CD4-positive, alpha-beta T cell treated with Interferon alpha-2 for 1 hour (primary cell): ENCODE results near the gene FHIT.

Experiments
- DNase-seq, 2 donors: peaks; one replicate each; pipeline ENCODE4 v3.0.0-alpha.2; 2020 to 2022

Gene FHIT

DNA sequence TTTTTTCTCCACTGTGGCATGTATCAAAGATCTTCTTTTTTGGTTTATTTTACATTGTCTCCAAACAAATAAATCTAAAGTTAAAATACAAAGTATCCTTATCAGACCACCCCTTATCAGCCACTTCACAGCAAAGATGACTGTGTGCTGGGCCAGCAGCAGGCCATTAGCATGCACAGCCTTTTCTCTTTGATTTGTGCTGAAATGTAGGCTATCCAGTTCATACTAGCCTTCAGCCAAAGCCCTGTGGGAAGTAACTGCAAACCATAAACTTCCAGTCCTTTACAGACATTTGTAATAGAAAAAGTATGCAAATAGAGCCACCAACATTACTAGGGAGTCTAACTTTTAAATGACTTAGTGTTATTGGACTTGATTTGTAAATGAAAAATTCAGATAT is 816.3 kb downstream of the FHIT start:
- no peak for DNase-seq

GRCh38 chr3:60434323-60434722 is 816.9 kb downstream of the FHIT start:
- DNase-seq, result no peak

DNA sequence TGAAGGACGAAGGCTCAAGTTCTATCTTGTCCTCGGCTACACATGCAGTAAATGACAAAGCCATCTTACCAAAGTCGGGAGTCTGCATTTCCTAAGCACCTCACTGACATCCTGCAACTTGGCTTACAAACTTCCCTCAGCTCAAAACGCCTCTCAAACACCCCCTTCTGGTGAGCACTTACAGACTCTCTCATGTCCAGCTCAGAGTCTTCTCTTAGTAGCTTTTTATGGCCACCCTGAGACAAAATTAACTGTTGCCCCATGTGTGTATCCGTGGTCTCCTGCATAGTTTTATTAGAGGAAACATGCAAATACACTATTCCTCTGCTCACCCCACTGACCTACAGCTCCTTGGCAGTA is 819.7 kb downstream of the FHIT start:
- peak in 1 of 2 donors; percentile 15 for DNase-seq

- DNase-seq, result no peak
Observed at GRCh38 chr3:60430205-60430604, 821.0 kb downstream of the FHIT start.

DNA sequence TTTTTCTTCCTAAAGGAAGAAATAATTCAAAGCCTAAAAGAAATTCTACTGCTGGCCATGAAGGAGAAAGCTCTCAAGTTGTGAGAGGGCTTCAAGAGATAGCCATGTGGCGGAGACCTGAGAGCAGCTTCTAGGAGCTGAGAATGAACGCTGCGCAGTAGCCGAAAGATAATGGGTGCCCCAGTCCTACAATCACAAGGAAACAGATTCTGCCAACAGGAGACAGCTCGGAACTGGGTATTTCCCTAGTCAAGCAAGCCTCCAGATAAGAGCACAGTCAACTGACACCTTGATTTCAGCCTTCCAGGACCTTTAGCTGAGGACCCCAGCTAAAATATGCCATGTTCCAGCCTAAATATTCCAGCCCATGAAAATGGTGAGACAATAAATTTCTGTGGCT is 824.1 kb downstream of the FHIT start:
- no peak for DNase-seq

- DNase-seq, result no peak
Observed at GRCh38 chr3:60424942-60425341, 826.3 kb downstream of the FHIT start.

DNA sequence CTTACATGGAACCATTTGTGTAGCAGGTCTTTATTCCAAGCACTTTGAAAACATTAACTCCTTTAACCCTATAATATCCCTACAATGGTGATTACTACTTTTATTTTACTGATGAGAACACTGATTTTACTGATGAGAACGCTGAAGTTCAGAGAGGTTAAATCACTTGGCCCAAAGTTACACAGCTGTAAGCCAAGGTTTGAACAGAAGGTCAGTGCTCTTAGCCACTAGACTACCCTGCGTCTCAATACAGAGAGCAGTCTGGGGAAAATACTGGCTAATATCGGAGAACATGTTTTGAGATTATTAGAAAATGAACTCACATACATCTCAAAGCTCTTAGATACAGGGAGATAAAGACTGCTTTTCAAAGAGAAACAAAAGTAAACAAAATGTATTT is 827.2 kb downstream of the FHIT start:
- DNase-seq, result no peak

GRCh38 chr3:60423556-60423955 is 827.7 kb downstream of the FHIT start:
- DNase-seq, result no peak

DNA sequence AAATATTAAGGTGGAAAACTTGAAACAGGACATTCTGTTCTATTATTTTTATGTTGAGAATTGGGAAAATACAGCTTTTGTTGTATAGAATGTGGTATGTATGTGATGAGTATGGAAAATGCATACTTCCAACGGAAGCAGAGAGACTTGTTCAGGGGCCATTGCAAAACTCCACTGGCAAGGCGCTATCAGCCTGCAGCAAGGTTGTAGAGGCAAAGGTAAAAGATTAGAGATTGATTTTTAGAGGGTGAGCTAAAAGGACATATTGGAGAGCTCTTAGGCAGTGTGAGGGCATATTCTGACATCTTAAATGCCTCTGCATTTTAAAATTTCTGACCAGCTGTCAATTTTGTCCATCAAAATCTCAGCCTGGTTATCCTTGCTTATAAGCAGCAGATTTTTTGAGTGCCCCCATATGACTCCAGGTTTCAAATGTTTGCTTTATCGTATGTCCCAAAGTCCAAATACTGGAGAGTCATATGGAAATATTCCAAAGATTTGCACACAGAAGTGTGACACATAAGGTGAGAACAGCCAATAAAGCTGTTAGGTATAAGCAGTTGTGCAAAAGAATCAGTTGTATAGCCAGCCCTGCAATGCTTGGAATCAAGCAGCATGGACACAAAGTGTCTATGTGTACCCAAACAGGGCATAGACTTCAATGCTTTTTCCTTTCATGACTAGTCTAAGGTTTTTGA is 829.4 kb downstream of the FHIT start:
- DNase-seq, result no peak

GRCh38 chr3:60417576-60417975 is 833.7 kb downstream of the FHIT start:
- no peak for DNase-seq

- DNase-seq, result no peak
Observed at GRCh38 chr3:60414011-60414410, 837.2 kb downstream of the FHIT start.

GRCh38 chr3:60413551-60413950 is 837.7 kb downstream of the FHIT start:
- no peak for DNase-seq

GRCh38 chr3:60403866-60404265 is 847.4 kb downstream of the FHIT start:
- DNase-seq, result no peak

GRCh38 chr3:60402931-60403330 is 848.3 kb downstream of the FHIT start:
- no peak for DNase-seq

- DNase-seq, result no peak
Observed at GRCh38 chr3:60399861-60400845, 851.1 kb downstream of the FHIT start.

DNA sequence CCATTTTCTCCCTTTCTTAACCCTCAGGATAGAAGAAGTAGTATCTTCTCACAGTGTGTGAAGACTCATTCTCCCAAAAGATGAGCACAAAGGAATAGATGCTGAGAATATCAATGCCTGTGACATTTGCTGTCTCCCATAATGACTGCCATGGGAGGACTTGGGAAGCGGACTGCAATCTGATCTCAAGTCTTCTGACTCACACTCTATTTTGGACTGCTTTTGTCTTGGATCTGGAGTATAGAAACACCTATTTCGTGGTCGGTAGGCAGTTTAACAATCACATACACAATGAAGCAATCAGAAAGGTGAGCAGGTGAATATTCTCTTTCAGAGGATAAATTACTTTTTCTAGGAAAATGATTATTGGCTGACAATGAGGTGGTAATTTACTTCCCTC is 852.0 kb downstream of the FHIT start:
- no peak for DNase-seq

- no peak for DNase-seq
Observed at GRCh38 chr3:60395173-60395762, 856.0 kb downstream of the FHIT start.

DNA sequence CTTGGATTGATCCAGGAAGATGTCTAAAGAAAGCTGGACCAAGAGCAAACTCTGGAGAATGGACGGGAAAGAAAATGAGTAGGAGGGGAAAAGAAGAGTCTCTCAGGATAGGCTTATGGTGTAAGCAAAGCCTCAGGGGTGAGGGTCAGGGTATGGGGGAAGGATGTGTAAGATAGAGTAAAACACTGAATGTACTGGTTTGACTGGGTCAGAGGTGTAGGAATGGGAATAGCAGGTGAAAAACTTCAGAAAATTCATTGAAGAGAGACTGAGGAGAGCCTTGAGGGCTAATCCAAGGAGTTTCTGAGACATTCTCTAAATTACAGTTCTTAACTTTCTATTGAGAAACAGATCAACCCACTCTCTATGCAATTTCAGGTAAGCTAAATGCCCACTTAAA is 857.3 kb downstream of the FHIT start:
- no peak for DNase-seq

DNA sequence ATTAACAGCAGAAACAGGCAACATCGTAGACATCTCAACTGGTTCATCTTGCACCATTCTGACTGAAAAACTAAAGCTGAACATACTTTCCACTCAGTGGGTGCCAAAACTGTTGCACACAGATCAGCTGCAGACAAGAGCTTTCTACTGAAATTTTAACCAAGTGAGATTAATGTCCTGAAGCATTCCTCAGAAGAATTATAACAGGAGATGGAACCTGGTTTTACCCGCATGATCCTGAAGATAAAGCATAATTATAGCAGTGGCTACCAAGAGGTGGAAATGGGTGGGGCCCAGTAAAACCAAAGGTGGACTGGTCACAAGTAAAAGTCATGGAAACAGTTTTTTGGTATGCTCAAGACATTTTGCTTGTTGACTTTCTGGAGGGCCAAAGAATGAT is 858.8 kb downstream of the FHIT start:
- DNase-seq, result no peak

DNA sequence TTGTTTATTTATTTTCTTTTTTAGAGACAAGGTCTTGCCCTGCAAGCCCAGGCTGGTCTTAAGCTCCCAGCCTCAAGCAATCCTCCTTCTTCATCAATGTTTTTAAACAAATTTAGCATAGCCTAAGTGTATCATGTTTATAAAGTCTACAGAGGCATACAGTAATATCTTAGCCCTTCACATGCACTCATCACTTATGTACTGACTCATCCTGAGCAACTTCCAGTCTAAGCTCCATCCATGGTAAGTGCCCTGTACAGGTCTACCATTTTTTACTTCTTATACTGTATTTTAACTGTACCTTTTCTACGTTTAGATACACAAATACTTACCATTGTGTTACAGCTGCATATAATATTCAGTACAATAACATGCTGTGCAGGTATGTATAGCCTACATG is 860.0 kb downstream of the FHIT start:
- DNase-seq, result no peak

DNA sequence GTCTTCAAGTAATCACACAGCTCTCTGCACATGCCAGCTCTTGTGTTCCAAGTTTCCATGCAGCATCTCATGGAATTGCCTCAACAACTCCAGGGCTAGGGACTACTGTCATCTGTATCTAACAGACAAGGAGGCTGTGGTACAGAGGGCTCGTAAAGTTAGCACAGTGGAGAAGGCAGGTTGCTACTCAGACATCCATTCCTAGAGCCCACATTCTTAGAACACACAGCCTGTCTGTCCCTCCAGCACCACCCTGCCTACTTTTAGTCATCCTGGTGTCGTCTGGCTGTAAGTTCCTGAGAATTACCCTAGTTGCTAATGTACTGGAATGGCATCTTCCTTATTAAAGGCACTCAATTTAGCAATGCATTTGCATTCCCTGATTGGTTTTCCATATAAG is 862.5 kb downstream of the FHIT start:
- DNase-seq, result no peak

DNA sequence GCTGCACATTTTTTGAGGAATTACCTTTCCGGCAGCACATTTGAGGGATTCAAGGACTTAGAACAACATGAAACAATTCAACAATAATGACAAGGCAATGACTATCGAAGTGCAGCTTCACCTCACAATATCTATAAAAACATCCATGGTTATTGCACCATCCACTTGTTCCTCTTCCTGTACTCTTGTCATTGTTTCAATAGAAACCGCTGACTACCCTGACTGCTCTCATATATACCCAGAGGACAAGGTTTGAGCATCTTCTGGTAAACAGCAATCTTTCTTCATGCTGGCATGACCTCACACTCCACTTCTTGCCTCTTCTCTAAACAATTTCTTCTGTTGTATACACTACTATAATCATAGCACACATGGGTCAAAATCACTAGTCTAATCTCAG is 864.9 kb downstream of the FHIT start:
- no peak for DNase-seq

- no peak for DNase-seq
Observed at GRCh38 chr3:60384341-60384740, 866.9 kb downstream of the FHIT start.

DNA sequence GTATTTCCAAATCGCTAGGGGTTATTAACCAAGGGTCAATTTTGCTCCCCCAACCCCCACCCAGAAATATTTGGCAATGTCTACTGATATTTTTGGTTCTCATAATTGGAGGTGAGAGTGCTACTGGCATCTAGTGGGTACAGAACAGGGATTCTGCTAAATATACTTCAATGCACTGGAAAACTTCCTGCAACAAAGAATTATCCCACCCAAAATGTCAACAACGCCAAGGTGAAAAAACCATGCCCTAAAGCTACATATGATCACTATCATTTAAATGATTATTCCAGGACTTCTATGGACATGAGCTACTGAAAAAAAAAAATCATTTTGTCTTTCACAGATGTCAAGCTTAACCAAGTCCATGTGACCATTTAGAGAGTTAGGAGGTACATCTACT is 867.9 kb downstream of the FHIT start:
- no peak for DNase-seq
